GM19468 (cell line): Measurements from ENCODE around the gene PRUNE2.
"Not testable (repeated sequence)": the region's sequence is repeated elsewhere in the genome, so short reads cannot be mapped to it uniquely, and the experiment has no call there.

Experiments used
- ATAC-seq: cut with Tn5 transposase; IDR thresholded peaks from one replicate; pipeline ENCODE4 v1.9.1; 2021; ENCODE audit warnings: mild to moderate bottlenecking, moderate library complexity, moderate number of reproducible peaks; ENCODE audit not compliant: unreplicated experiment; ENCODE audit errors: extremely low read depth

The PRUNE2 gene

GRCh38 chr9:76677481-76678055, 228.3 kb downstream of the PRUNE2 start:
- ATAC-seq = no peak

GRCh38 chr9:76676857-76677256, 229.1 kb downstream of the PRUNE2 start:
- ATAC-seq = no peak

- no peak for ATAC-seq
These were observed 238.4 kb downstream of the PRUNE2 start for GRCh38 chr9:76667521-76667957.

- ATAC-seq = not testable (repeated sequence)
These were observed 239.9 kb downstream of the PRUNE2 start for GRCh38 chr9:76665966-76666365.

- no peak for ATAC-seq
These were observed 240.5 kb downstream of the PRUNE2 start for GRCh38 chr9:76665458-76665857.

GRCh38 chr9:76664120-76664519, 241.8 kb downstream of the PRUNE2 start:
- no peak for ATAC-seq

- no peak for ATAC-seq
These were observed 243.2 kb downstream of the PRUNE2 start for GRCh38 chr9:76662476-76663281.

- ATAC-seq = peak; percentile 93
These were observed 247.2 kb downstream of the PRUNE2 start for GRCh38 chr9:76658510-76659231.

GRCh38 chr9:76657265-76657664, 248.6 kb downstream of the PRUNE2 start:
- ATAC-seq = no peak

- ATAC-seq = no peak
These were observed 249.9 kb downstream of the PRUNE2 start for GRCh38 chr9:76655971-76656370.

- ATAC-seq = no peak
These were observed 250.8 kb downstream of the PRUNE2 start for GRCh38 chr9:76655121-76655541.

GRCh38 chr9:76654575-76654974, 251.3 kb downstream of the PRUNE2 start:
- ATAC-seq = no peak

GRCh38 chr9:76654051-76654461, 251.9 kb downstream of the PRUNE2 start:
- no peak for ATAC-seq

GRCh38 chr9:76652894-76653293, 253.0 kb downstream of the PRUNE2 start:
- ATAC-seq = no peak

GRCh38 chr9:76651119-76651705, 254.7 kb downstream of the PRUNE2 start:
- ATAC-seq = peak; percentile 36

- no peak for ATAC-seq
These were observed 255.2 kb downstream of the PRUNE2 start for GRCh38 chr9:76650692-76651091.

GRCh38 chr9:76649894-76650293, 256.0 kb downstream of the PRUNE2 start:
- no peak for ATAC-seq

- no peak for ATAC-seq
These were observed 259.7 kb downstream of the PRUNE2 start for GRCh38 chr9:76646249-76646648.

- no peak for ATAC-seq
These were observed 261.2 kb downstream of the PRUNE2 start for GRCh38 chr9:76644647-76645250.

GRCh38 chr9:76644171-76644570, 261.7 kb downstream of the PRUNE2 start:
- no peak for ATAC-seq
